GM18498 (cell line): Measurements from ENCODE around the gene MRPL33.

Experiments
- ATAC-seq: cut with Tn5 transposase; IDR thresholded peaks from one replicate; pipeline ENCODE4 v1.9.1; 2021; ENCODE audit warnings: mild to moderate bottlenecking, moderate library complexity; ENCODE audit not compliant: unreplicated experiment

The MRPL33 gene

DNA sequence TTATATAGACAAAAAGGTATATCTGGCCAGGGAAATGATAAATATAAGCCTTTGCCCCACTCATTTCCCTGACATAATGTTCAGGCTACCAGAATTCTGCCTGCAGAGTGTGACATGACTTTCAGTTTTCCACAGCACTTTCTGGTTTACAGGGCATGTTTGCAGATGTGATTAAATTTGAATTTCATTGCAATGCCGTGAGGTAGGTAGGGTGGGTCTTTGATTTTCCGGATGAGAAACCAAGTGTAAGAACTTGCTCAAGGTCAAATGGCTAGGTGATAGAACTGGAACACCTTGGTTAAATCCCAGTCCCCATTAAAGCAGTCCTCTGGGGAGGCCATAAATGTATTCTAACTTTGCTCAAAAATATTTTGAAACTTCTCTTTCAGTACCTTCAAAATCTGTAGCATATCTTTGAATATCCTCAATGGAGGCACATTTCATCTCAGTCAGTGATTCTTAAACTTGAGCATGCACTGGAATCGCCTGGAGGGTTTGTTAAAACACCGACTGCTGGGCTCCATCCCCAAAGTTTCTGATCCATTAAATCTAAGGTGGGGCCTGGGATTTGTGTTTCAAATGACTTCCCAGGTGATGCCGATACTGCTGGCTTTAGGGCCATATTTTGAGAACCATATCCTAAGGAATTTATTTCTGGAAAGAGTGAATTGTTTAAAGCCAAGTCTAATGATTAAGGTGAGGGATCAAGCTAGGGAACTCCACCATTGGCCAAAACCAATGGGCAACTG, 35.0 kb downstream of the MRPL33 start:
- no peak for ATAC-seq

- no peak for ATAC-seq
Measured at GRCh38 chr2:27807476-27807875, 36.0 kb downstream of the MRPL33 start.

- ATAC-seq: no peak
Measured at GRCh38 chr2:27808418-27808817, 36.9 kb downstream of the MRPL33 start.

- ATAC-seq: no peak
Measured at GRCh38 chr2:27808984-27809383, 37.5 kb downstream of the MRPL33 start.

- ATAC-seq: no peak
Measured at GRCh38 chr2:27809761-27810241, 38.3 kb downstream of the MRPL33 start.

DNA sequence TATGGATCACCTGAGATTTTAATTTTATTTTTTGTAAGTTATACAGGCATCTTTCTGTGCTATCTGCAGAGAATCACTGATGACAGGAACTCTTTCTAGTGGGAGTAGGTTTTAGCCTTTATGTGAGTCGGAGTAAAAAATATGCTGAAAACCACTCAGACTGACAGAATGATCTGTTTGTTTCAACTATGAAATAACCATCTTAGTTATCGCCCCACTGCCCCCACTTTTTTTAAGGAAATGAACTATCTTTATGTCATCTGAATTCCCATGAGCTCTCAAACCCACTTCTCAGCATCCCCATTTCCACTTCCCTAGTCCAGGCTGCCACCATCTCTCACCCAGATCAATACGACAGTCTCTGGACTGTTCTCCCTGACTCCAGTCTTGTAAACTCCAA, 38.9 kb downstream of the MRPL33 start:
- no peak for ATAC-seq

DNA sequence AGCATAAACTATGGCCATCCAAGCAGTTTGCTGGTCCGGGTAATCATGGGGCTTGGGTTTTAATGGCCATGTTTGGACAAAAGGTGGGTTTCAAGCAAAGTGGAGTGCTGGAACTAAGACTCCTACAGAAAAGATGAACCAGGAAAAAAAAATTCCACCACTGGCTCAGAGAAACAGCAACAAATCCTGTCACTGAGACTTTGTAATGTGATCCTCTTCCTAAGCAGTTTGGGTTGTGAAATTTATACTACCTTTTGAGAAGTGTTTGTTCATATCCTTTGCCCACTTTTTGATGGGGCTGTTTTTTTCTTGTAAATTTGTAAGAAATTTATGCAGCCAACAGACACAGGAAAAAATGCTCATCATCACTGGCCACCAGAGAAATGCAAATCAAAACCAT, 40.2 kb downstream of the MRPL33 start:
- no peak for ATAC-seq

DNA sequence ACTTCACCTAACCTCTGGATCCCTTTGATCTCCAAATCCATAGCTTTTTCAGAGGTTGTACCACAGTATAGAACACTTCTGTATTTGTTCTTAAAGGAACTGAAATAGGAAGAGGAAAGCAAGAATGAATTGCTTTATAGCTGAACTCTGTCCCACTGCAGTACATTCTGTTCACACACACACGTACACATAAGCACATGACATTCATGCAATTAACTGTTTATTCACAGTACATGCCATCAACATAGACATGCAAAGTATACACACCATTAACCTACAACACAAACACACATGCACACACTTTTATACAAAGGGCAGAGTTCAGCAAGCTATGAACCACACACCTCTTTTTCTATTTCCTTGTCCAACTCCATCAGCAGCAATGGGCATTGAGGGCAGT, 43.2 kb downstream of the MRPL33 start:
- ATAC-seq: no peak

- no peak for ATAC-seq
Measured at GRCh38 chr2:27815860-27816438, 44.4 kb downstream of the MRPL33 start.

DNA sequence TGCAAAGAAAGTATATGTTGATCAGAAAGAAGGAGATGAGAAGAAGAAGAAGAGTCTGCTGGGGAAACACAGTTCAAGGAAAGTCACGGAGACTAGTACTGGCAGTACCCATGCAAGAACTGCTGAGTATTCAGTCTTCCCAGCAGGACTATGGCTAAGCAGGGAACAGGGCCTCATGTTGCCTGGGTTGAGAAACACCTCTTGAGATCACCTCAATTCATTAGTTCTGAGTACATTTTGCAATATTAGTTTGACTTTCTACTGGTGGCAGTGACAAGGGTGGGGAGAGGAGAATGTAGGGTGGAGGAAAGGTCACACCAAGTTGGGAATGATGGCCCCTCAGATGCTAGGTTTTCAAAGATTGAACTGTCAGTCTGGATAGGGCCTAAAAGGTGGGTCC, 50.5 kb downstream of the MRPL33 start:
- ATAC-seq: no peak

- no peak for ATAC-seq
Measured at GRCh38 chr2:27823135-27823534, 51.6 kb downstream of the MRPL33 start.

DNA sequence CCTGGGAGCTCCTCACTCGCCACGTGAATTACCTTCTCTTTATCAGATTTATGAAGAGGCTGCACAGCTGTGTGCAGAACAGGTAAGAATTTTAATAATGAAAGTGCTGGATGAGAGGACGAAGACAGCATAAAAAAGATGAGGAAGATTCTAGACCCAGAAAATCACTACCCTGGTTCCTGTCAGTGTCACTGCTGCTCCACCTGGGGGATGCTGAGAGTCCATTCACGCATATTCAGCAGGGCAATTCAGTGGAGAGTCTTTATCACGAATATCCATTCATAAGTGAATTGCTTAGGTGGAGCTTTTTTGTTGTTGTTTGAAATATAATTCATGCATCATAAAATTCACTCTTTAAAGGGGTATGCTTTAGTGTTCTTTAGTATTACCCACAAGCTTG, 52.0 kb downstream of the MRPL33 start:
- ATAC-seq: no peak

DNA sequence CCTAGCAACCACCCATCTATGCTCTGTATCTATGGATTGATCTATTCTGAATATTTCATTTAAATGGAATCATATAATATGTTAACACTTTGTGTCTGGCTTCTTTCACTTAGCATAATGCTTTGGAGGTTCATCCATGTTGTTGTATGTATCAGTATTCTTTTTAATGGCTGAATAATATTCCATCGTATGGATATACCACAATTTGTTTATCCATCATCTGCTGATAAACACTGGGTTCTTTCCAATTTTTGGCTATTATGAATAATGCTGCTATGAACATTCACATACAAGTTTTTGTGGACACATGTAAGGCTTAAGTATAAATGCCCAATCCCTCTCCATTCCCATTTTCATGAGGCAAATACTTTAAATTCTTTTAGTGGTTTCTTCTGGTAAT, 52.9 kb downstream of the MRPL33 start:
- no peak for ATAC-seq

DNA sequence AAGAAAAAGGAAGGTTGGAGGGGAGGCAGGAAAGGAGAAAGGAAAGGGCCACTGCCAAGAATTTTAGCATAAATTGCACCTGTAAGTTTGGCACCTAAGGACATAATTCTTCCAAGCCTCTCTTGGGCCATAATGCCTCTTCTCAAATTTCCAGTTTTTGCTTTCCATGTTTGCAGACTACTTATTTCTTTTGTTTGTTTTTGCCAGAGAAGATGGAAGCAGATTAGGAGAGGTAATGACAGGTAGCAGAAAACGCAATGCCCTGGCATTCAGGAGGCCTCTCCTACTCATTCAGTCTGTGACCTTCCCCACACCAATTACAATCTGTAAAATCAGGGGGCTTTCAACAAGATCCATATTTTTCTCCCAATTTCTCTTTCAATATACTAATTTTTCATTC, 56.8 kb downstream of the MRPL33 start:
- no peak for ATAC-seq
